HG03354 (cell line): Measurements from ENCODE around the gene FAM181A.

Experiments used
- ATAC-seq: cut with Tn5 transposase; IDR thresholded peaks from one replicate; pipeline ENCODE4 v1.9.1; 2021; ENCODE audit warnings: mild to moderate bottlenecking; ENCODE audit not compliant: unreplicated experiment, poor library complexity, severe bottlenecking

Gene FAM181A

DNA sequence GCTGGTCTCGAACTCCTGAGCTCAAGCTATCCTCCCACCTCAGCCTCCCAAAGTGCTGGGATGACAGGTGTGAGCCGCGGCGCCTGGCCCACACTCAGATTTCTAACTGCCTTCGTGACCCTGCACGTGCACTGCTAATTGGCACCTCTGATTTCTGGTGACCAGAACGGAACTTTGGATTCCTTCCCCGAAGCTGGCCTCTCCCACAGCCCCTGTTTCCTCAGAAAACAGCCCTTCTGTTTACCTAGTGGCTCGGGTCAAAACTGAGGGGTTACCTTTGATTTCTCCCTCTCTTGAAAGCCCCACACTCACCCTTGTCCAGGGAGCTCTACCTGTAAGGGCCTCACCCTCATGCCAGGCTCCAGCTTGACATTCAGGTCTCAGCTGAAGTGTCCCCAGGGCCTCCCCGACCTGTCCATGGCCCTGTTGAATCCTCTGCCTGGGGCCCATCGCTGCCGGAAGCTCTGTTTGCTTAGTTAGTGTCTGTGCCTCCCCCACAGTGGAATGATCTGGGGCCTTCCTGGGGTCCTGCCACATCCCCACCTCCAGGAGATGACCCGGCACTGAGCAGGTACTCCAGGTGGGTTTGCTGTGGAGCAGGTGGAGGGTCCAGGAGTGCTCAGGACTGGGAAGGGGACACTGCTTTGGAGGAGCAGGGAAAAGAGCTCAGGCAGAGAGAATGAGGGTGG is 24.4 kb upstream of the FAM181A start:
- no peak for ATAC-seq

DNA sequence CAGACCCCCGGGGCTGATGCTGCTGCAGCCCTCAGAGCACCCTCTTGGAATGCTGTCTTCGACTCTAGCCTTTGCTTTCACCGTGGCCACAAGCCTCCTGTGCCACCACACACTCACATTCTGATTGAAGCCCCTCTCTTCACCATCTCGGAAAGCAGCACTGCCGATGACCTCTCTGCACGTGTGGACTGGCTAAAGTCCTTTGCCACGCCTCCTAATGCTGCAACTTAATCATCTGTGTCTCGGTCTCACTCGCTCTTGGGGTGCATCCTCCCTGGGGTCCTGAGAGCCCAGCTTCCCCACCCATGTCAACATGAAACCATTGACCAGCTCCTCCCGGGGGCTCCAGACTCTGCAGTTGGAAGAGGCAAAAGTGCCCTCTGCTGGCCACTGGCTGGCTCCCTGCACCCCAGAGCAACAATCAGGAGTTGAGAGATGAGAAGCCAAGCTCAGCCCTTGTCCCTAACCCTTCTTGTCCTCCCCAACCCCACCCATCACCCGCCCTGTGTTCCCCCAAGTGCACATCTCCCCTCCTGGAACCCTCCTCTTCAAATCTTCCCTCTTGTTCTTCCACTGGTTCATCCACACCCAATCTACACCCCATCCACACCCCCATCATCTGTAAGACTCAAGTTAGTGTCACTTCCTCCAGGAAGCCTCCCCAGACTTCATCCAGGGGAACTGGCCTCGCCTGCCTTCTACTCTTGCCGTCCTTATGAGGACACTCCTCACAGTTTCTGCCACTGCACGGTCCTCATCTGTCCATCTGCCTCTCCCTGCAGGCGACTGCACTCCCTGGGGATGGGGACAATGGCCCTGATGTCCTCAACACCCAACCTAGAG is 23.6 kb upstream of the FAM181A start:
- ATAC-seq, result no peak

DNA sequence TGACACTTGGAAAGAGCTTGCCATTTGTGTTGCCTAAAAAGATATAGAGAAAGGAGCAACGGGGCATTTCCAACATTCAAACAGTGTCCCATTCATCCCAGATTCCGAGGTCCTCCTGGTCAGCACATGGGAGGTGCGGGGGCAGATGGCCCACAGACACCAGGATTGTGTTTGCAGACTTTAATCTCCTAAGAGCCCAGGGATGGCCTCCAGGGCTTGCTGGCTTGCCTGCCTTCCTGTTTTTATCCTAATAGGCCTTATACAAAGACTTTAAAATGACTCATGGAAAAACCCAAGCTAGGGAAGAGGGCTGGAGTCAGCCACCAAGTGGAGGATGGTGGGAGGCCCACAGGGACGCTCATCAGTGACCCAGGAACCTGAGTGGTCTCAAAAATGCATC is 21.5 kb upstream of the FAM181A start:
- no peak for ATAC-seq

DNA sequence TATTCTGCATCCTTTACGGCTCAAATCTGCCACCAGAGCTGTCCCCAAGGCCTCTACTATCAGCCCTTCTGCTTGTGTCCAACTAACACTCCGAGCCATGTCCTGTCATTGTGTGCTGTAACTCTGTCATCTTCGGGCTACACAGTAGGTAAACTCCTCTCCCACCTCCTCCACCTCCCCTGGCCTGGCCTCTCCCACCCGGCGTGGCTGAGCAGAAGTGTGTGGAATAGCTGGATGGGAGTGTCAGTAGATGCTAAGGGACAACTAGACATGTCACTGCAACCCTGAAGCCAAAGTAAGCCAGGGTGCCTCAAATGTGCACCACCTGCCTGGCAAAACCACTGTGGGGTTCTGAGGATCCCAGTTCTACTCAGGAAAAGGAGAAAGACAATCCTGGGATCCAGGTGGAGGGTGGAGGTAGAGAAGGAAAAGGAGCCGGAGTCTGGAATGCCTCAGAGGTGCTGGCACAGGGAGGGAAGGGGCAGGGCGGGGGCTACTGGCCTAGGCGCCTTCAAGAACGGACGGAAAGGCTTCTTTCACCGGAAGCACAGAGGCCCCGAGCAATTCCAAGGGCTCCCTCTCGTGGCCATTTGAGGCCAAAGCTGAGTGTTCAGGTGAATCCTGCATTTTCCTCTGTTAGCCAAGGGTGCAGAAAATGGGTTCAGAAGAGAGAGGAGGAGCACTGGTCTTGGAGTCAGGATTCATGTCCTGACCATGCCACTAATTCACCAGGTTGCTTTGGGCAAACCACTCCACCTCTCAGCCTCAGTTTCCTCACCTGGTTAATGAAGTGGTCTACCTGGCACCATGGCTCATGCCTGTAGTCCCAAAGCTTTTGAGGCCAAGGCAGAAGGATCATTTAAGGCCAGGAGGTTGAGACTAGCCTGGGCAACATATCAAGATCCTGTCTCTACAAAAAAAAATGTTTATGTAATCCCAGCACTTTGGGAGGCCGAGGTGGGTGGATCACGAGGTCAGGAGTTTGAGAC is 20.5 kb upstream of the FAM181A start:
- ATAC-seq, result peak; percentile 86

DNA sequence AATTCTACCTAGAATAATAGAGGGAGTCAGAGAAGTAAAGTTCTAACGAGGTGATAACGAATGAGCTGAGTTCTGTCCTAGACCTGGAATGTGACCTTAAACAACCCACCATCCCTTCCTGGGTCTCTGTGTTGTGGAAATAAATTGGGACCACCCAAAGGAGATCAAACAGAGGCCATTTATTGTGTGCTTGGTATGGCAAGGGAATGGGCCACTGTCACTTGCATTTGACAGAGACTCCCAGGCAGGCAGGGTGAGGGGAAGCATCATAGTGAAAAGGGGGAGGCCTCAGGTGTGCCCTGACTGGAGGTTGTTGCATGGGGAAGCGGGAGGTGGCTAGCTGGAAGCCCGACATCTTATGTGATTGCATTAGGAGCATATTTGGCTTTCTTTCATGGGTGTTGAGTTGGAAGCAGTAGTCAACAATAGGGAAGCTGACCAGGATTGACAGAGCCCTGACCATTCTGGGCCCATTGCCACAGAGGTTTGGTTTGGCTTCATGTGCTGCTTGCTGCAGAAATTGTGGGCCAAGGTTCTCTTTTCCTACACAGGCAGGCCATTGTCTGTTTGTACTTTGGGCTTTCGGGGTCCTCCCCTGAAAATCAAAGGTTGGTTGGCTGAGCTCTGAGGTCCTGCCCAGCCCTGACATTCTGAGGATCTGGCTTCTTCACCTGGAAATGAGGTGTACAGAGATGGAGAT is 17.6 kb upstream of the FAM181A start:
- no peak for ATAC-seq

DNA sequence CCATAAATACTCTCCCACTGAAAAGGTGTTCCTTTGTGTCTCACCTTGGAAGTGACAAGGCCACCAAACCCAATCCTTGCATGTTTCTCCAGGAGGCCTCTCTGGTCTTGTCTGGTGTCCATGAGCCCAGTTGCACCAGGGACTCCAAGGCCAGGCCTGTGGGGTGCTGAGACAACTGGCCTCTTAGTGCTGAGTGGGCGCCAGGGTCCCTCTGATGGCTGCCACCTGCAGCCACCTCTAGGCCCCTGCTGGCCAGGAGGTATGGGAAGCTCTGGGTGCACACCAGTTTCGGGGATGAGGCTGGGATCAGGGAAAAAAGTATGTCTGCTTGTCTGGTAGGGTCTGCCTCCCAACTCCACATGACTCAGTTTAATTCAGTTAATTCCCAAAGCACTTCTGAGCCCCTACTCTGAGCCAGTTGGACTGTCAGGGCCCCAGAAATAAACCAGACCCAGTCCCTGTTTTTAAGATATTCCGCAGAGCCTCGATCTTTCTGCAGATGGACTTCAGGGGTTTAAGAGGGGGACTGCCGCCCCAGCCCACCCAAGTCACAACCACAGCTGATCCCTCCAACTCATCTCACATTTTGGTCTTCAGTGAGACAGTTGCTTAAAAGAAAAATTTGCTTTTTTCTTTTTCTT is 15.0 kb upstream of the FAM181A start:
- no peak for ATAC-seq

DNA sequence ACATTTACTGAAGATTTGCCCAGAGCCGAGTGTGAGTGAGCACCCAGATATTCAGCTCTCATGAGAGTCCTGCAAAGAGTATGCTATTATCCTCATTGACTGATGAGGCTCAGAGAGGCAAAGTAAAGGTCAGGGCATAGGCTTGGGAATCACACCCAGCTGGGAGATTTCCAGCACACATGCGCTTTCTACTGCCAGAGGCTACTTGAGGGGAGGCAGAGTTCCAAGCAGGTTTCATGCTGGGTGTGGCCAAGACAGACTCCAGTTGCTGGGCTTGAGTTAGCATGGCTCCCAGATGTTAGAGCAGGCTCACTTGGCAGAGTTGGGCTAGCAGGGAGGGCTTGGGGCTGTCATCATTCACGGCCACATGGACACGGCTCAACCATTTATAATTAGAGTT is 14.4 kb upstream of the FAM181A start:
- no peak for ATAC-seq

DNA sequence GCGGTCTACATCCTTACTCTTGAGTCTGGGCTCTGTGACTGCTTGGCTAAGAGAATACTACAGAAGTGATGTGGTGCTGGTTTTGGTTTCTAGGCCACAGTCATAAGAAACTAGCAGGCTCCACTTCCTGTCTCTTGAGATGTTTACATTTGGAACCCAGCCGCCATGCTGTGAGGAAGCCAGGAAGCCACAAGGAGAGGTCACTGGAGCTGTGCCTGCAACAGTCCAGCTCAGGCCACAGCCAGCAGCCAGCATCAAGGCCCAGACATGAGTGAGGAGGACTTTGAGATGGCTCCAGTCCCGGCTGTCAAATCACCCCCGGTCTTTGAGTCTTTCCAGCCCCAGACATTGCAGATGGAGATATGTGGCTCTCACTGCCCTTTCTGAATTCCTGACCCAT is 12.9 kb upstream of the FAM181A start:
- no peak for ATAC-seq

DNA sequence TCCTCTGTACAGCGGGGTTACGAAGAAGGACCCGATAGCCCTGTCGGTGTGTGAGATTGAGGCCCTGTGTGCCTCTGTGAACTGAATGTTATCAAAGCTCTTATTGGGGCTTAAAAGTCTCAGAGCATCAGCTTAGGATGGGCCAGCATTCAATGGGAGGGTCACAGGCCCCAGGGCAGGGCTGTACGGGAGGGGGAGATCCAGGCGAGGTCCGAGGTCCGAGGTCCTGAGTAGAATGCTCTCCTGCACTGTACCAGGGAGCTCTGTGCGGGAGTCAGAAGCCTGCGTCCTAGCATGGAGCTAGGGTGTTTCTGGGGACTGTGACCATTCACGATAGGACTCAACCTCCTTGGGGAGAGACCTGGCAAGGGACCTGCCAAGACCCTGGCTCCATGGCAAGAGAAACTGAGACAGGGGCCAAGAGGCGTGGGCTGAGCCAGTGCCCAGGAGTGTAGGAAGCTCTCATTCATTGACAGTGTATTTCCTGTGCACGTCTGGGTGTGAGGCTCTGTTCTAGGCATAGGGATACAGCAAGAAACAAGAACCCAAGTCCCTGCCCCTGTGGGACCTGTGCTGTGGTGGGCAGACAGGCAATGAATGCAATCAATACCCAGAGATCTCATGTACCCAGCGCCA is 12.0 kb upstream of the FAM181A start:
- ATAC-seq, result no peak

DNA sequence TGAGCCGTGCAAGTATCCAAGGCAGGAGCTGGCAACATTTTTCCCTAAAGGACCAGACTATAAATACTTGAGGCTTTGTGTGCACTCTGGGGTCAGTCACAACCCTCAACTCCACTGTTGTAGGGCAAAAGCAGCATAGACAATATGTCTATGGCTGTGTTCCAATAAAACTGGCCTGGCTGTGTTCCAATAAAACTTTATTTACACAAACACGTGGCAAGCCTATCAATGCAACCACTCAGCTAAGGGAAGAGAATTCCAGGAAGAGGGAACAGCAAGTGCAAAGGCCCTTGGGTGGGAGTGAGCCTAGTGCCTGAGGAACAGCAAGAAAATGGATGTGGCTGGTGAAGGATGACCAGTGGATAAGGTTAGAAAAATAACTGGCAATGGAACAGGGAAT is 11.3 kb upstream of the FAM181A start:
- no peak for ATAC-seq

DNA sequence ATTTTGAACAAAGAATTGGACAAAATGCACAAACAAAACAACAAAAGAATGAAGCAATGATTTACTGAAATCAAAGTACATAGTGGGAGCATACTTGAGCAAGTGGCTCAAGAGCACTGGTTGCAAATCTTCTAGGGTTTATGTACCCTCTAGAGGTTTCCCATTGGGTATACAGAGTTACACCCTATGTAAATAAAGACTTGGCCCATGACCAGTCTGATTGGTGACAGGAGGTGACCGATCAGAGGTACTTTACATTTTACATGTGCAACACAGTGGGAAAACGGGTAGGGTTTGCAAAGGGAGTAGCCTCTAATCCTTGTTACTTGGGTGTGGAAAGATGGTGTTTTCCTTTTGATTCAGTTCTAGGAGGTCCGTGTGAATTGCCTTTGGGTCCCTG is 10.6 kb upstream of the FAM181A start:
- ATAC-seq, result no peak

DNA sequence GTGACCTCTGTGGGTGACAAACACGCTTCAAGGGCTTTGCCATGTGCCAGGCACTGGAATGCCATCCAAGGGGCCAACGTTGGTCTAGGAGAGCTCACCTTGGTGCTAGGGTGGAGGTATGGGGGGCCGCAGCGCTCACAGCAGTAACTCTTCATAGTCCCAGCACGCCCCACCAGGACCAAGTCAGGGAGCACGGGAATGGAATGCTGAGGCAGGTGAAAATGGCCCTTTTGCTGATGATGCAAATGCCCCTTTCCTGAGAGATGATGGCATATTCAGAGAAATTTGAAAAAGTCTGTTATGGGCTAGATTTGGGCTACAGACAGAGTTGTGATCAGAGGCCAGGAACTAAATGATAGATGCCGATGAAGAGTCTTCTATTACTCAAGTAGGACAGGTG is 10.0 kb upstream of the FAM181A start:
- ATAC-seq, result no peak

DNA sequence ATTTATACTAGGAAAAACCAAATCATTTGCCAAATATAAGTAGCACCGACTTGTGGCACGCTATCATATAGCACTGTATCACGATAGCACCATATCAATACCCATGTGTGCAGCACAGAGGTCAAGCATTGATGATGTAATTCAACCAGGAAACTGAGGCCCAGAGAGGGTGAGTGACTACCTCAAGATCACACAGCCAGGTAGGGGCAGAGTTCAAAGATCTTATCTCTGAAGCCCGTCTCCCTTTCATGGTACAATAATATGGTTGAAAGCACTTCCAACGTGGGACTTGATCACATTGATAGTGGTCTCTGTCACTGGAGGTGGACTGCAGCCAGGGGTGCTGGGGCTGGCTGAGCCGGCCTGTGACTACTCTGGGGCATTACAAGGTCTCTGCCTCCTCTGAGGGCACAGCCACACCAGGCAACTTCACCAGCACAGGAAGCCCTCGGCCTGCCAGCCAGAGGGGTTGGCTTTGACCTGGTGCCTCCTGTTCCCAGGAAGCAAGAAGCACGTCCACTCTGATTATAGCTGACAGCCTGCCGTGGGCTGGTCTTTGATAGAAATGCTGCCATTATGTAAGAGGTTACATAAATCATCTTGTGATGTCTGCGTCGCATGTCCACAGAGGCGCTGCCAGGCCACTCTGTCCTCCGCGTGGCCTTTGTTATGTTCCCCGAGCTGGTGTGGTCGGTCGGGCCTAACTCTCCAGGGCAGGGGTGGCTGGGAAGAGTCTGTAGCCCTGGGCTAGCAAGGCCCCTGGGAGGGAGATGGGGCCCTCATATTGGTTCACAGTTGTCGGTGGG is 5.9 kb upstream of the FAM181A start:
- ATAC-seq, result no peak

DNA sequence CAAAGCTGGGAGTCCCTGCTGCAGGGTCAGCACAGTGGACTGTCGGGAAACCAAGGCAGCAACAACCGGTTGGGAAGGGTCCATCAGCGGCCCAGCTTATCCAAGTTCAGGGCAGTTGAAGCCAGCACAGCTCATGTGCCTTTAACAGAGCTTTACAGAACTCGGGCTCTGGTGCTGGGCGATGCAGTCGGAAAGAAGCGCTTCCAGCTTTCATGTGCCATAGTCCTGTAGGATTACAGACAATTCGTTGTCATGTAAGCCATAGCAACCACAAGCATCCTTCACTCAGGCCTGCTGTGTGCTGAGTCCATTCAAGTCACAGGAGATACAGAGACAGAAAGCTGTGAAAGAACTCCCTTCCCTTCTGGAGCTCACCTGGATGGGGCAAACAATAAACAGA is 3.5 kb upstream of the FAM181A start:
- ATAC-seq, result no peak

DNA sequence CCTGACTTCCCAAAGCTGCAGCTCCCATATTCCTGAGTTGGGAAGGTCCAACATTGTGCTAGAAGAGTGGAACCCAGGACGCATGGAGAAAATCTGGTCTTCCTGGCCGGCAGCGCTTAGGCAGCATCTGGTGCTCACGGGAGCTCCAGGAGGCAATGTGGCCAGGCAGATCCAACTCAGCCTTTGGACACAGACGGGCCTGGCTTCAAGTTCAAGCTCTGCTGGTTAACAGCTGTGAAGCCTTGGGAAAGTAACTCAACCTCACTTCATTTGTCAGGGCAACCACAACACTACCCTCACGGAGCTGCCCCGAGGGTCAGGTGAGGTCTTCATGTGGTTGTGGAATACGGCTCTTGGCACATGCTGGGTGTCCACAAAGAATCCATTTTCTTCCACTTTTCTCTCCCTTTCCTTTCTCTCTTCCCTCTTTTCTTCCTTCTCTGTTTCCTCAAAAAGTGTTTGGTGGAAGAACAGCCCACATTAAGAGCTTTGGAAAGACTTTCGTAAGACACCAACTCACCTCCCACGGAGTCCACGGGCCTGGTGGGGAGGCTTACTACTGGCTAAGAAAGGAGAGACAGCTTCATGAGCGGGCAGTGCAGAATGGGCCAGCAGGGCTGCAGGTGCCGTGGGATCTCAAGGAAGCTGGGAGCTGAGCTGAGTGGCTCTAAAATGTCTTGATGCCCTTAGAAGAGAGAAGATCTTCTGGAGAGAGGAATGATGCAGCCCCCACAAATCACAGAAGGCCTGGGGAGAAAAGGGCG is 2.4 kb upstream of the FAM181A start:
- ATAC-seq, result no peak

DNA sequence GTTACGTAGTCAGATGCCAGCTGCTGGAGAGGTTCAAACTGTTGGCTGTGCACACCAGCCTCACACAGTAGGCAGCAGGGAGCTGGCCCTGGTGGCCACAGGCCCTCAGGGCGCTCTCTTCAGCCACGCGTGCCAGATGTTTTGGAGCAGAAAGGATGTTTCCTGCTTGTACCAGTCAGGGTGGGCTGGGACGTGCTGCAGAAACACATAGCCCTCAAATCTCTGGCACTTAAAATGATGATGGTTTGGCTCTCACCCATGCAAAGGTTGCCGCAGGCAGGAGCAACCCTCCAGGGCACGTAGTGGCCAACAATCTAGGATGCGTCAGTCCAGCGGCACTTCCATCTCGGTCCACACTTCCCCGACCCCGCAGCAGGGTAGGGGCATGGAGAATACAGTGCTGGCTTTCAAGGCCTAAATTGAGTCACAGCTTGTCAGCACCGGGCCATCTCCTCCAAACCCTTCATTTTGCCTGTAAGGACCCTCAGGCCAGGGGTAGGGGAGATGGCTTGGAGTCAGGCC is 1.7 kb upstream of the FAM181A start:
- ATAC-seq, result no peak

DNA sequence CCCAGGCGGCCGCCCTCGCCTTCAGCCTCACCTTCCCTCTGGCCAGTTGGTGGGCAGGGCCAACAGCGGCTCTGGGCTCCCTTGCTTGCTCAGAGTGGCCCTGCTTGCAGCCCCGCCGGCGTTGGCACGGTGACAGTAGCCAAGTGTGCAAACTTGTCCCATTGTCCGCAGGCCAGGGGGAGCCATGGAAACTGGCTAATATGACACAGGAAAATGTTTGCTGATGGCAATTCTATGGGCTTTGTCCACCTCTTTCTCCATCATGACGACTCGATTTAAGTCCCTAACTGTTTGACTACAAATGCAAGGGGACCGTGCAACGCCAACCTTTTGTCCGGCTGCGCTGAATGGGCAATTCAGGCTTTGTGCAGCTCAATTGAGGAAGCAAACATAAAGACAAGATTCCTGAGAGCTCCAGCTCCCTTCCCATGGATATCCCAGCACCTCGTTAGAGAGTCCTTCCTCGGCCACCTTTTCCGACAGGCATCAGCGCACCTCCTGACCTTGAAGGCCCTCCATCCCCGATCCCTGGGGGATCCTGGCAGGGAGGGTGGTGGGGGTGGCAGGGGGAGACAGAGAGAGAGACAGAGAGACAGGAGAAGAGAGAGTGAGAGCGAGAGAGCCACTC is 785 bp upstream of the FAM181A start:
- no peak for ATAC-seq
